DMS114 treated with DMSO at 0.1 percent for 48 hours (cell line): ENCODE data around the gene HIGD1B.
A peak's percentile ranks its signal among the peaks of the same experiment; 100 is the strongest.
"Not testable (repeated sequence)": the region's sequence is repeated elsewhere in the genome, so short reads cannot be mapped to it uniquely, and the experiment has no call there.

Experiments
- DNase-seq: peaks from one replicate; lab custom pipeline; 2025; ENCODE audit not compliant: unreplicated experiment; lab: John Stamatoyannopoulos, UW

HIGD1B gene

GRCh38 chr17:44847586-44847985, at the start of gene HIGD1B:
HIGD1B (plus strand) TSS chr17:44847883; CDS start chr17:44848153, 270 bp downstream.
- DNase-seq: no peak

DNA sequence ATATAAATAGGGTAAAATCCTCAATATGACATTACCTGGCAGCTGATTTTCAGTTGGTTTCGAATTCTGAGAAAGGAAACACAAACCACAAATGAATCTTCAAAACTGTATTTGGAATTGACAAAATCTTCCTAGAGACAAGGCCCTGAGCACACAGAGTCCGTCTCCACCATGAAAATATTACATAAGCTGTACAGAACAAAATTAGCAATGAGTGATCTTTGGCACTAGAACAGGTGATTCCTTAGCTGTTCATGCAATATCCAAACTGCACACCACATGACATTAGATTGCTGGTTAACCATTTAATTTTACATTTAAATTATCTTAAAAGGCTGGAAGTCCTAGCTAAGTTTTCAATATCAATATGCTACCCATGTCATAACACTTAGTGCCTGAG, 49.3 kb upstream of the HIGD1B start:
- DNase-seq: no peak

- no peak for DNase-seq
These were observed 45.8 kb upstream of the HIGD1B start for GRCh38 chr17:44801880-44802279.

DNA sequence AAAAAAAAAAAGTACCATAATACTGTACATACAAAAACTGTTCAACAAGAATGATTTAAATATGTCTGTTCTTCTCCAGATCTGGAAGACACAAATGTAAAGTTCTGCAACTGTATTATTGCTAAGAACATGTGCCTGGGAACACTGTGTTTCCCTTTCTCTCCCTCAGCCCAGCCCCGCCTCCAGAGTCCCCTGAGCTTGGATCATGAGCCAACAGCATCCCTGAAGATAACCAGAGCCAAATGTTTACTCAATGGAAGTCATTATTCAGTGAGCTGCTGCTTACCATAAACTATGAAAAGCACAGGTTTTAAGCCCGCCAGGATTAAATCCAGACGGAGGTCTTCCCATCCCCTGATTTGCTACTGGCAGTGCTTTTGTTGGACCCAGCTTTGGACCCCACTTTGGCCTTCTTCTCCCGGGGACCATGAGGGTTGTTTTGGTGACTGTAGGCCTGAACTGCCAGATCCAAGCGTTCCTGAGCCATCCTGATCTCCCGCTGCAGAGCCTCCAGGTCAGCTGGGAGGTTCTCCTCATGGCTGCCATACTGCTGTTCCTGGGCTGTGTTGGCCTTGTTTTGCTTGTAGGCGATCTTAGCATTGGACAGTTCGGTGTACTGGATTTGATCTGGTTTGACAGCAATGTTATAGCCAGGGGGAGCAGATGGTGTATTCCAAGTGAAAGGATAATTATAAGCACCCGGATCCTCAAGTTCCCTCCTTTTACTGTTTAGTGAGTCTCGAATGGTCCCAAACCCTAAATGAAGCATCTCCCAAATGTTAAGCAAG, 43.2 kb upstream of the HIGD1B start:
- no peak for DNase-seq

- DNase-seq: no peak
These were observed 40.4 kb upstream of the HIGD1B start for GRCh38 chr17:44807093-44807816.

- no peak for DNase-seq
These were observed 39.9 kb upstream of the HIGD1B start for GRCh38 chr17:44807817-44808155.

- no peak for DNase-seq
These were observed 39.5 kb upstream of the HIGD1B start for GRCh38 chr17:44808156-44808555.

- not testable (repeated sequence) for DNase-seq
These were observed 38.9 kb upstream of the HIGD1B start for GRCh38 chr17:44808656-44809388.

DNA sequence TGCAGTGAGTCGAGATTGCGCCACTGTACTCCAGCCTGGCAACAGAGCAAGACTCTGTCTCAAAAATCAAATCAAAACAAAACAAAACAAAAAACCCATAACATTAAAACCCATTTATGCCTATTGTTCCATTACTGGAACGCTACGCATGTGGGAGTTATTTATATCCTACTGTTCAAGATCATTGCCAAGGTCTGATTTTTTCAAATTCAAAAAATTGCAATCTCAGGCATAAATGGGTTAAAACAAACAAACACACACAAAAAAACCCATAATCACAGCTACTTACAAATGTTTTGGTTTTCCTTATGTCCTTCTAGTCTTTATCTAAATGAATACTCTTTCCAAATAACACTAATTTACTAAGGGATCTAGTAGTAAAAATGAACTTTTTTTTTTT, 35.4 kb upstream of the HIGD1B start:
- no peak for DNase-seq

DNA sequence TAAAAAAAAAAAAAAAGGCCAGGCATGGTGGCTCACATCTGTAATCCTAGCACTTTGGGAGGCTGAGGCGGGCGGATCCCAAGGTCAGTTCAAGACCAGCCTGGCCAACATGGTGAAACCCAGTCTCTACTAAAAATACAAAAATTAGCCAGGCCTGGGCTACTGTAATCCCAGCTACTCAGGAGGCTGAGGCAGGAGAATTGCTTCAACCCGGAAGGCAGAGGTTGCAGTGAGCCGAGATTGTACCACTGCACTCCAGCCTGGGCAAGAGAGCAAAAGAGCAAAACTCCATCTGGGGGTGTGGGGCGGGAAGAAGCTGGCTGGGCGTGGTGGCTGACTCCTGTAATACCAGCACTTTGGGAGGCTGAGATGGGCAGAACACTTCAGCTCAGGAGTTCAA, 29.2 kb upstream of the HIGD1B start:
- DNase-seq: not testable (repeated sequence)

DNA sequence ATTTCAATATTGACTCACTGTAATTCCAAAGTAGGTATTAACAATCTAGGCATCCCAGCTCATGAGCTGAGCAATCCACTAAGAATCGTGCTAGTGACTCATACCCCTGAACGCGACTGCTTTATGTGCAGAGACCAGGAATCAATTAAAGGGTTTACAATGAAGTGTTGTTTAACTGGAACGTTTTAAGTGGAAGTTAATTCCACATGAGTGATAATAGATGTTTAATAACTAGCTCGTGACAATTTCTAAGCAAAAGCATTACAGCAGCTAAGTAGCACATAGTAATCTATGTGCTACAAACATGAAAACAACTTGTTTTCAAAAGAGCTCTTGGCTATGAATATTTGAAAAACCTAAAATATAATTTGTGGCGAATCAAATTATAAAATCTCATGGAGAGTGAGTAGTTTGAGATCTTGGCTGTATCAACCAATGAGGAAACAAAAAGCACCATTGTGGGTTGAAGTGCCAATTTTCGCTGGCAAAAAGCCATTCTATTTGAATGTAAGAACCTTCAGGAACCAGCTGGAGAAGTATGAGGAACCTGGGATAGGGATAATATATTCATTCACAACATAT, 27.0 kb upstream of the HIGD1B start:
- DNase-seq: no peak

DNA sequence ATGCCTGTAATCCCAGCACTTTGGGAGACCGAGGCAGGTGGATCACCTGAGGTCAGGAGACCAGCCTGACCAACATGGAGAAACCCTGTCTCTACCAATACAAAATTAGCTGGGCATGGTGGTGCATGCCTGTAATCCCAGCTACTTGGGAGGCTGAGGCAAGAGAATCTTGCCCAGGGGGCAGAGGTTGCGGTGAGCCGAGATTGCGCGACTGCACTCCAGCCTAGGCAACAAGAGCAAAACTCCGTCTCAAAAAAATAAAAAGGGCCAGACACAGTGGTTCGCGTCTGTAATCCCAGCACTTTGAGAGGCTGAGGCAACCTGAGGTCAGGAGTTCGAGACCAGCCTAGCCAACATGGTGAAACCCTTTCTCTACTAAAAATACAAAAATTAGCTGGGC, 22.4 kb upstream of the HIGD1B start:
- DNase-seq: not testable (repeated sequence)

- no peak for DNase-seq
These were observed 21.4 kb upstream of the HIGD1B start for GRCh38 chr17:44826123-44826790.

- DNase-seq: no peak
These were observed 19.8 kb upstream of the HIGD1B start for GRCh38 chr17:44827863-44828262.

GRCh38 chr17:44828919-44829522, 18.7 kb upstream of the HIGD1B start:
- peak; percentile 42 for DNase-seq

- DNase-seq: no peak
These were observed 17.9 kb upstream of the HIGD1B start, which contains the start of gene GJC1 for GRCh38 chr17:44829523-44830358. GJC1 (minus strand) TSS chr17:44830287; CDS start chr17:44805817, 24,470 bp downstream.

GRCh38 chr17:44830359-44831288, 17.1 kb upstream of the HIGD1B start:
- DNase-seq: peak; percentile 20

GRCh38 chr17:44831371-44831770, 16.3 kb upstream of the HIGD1B start:
- DNase-seq: no peak
